SK-N-SH treated with all-trans-retinoic acid at 6 μM for 48 hours (cell line): ENCODE data around the gene ARHGAP4.
A peak's percentile ranks its signal among the peaks of the same experiment; 100 is the strongest.

Experiments
- ATAC-seq: fragments of 200-7000 bp; cut with Tn5 transposase; 3 replicates; pipeline ENCODE4 v1.9.1; 2020; ENCODE audit warnings: mild to moderate bottlenecking, moderate library complexity
- ARNTL ChIP-seq: fragments of 450-650 bp; formaldehyde crosslinking; IDR thresholded peaks from 2 replicates; pipeline ENCODE4 v1.5.0; 2020; ENCODE audit warnings: low read depth, mild to moderate bottlenecking, moderate library complexity, borderline replicate concordance
- BACH2 ChIP-seq: fragments of 250-450 bp; sonication (Bioruptor Pico); IDR thresholded peaks from 2 replicates; pipeline ENCODE4 v1.9.0; 2021; ENCODE audit warnings: mild to moderate bottlenecking, borderline replicate concordance
- CREB5 ChIP-seq: fragments of 250-450 bp; sonication (Bioruptor Pico); IDR thresholded peaks from 2 replicates; pipeline ENCODE4 v1.5.1; 2020; ENCODE audit warnings: low read depth, mild to moderate bottlenecking, moderate library complexity
- CSDC2 ChIP-seq: fragments of 250-450 bp; sonication (Bioruptor Pico); IDR thresholded peaks from 2 replicates; pipeline ENCODE4 v1.5.0; 2020; ENCODE audit warnings: mild to moderate bottlenecking, moderate library complexity
- CSRNP3 ChIP-seq: fragments of 250-450 bp; sonication (Bioruptor Pico); IDR thresholded peaks from 2 replicates; pipeline ENCODE4 v1.5.1; 2021; ENCODE audit warnings: mild to moderate bottlenecking, moderate library complexity
- ESRRG ChIP-seq: fragments of 250-450 bp; sonication (Bioruptor Pico); IDR thresholded peaks from 2 replicates; pipeline ENCODE4 v1.6.1; 2021; ENCODE audit warnings: mild to moderate bottlenecking
- GLIS3 ChIP-seq: fragments of 250-450 bp; sonication (Bioruptor Pico); IDR thresholded peaks from 2 replicates; pipeline ENCODE4 v1.5.0; 2020; ENCODE audit warnings: mild to moderate bottlenecking, moderate library complexity
- ISL1 ChIP-seq: fragments of 250-450 bp; sonication (Bioruptor Pico); IDR thresholded peaks from 2 replicates; pipeline ENCODE4 v2.1.2; 2022; ENCODE audit warnings: mild to moderate bottlenecking, moderate library complexity
- OSR1 ChIP-seq: fragments of 250-450 bp; sonication (Bioruptor Pico); IDR thresholded peaks from 2 replicates; pipeline ENCODE4 v1.8.0; 2022; ENCODE audit warnings: moderate library complexity, mild to moderate bottlenecking, inconsistent platforms
- PATZ1 ChIP-seq: fragments of 250-450 bp; sonication (Bioruptor Pico); IDR thresholded peaks from 2 replicates; pipeline ENCODE4 v1.8.0; 2020; ENCODE audit warnings: mild to moderate bottlenecking, moderate library complexity, borderline replicate concordance
- POU6F1 ChIP-seq: fragments of 250-450 bp; sonication (Bioruptor Pico); IDR thresholded peaks from 2 replicates; pipeline ENCODE4 v1.8.0; 2021; ENCODE audit warnings: low read depth, mild to moderate bottlenecking, moderate library complexity, borderline replicate concordance
- PPARA ChIP-seq: fragments of 250-450 bp; sonication (Bioruptor Pico); IDR thresholded peaks from 2 replicates; pipeline ENCODE4 v1.5.0; 2020; ENCODE audit warnings: mild to moderate bottlenecking, borderline replicate concordance
- RARB ChIP-seq: fragments of 250-450 bp; sonication (Bioruptor Pico); IDR thresholded peaks from 2 replicates; pipeline ENCODE4 v1.8.0; 2021; ENCODE audit warnings: mild to moderate bottlenecking, moderate library complexity
- SNAI2 ChIP-seq: fragments of 250-450 bp; sonication (Bioruptor Pico); IDR thresholded peaks from 2 replicates; pipeline ENCODE4 v1.5.0; 2020; ENCODE audit warnings: mild to moderate bottlenecking, moderate library complexity
- TCF4 ChIP-seq: fragments of 250-450 bp; sonication (Bioruptor Pico); IDR thresholded peaks from 2 replicates; pipeline ENCODE4 v1.8.0; 2021; ENCODE audit warnings: mild to moderate bottlenecking, moderate library complexity, borderline replicate concordance
- TOX ChIP-seq: fragments of 250-450 bp; sonication (Bioruptor Pico); IDR thresholded peaks from 2 replicates; pipeline ENCODE4 v1.8.0; 2021; ENCODE audit warnings: mild to moderate bottlenecking, moderate library complexity, borderline replicate concordance
- TSHZ2 ChIP-seq: fragments of 250-450 bp; sonication (Bioruptor Pico); IDR thresholded peaks from 2 replicates; pipeline ENCODE4 v1.5.0; 2020; ENCODE audit warnings: mild to moderate bottlenecking, moderate library complexity
- ZC3H10 ChIP-seq: fragments of 250-450 bp; sonication (Bioruptor Pico); IDR thresholded peaks from 2 replicates; pipeline ENCODE4 v1.5.1; 2021; ENCODE audit warnings: mild to moderate bottlenecking, moderate library complexity
- ZFP3 ChIP-seq: fragments of 250-450 bp; sonication (Bioruptor Pico); IDR thresholded peaks from 2 replicates; pipeline ENCODE4 v1.5.0; 2020; ENCODE audit warnings: mild to moderate bottlenecking, moderate library complexity
- ZFP30 ChIP-seq: fragments of 450-650 bp; formaldehyde crosslinking; IDR thresholded peaks from 2 replicates; pipeline ENCODE4 v1.5.0; 2022; ENCODE audit warnings: mild to moderate bottlenecking, moderate library complexity
- ZNF565 ChIP-seq: fragments of 450-650 bp; formaldehyde crosslinking; conservative IDR thresholded peaks from 2 replicates; pipeline ENCODE4 v1.5.0; 2020; ENCODE audit warnings: low read depth, mild to moderate bottlenecking, moderate library complexity
- ZNF70 ChIP-seq: fragments of 450-650 bp; formaldehyde crosslinking; IDR thresholded peaks from 2 replicates; pipeline ENCODE4 v1.5.0; 2020; ENCODE audit warnings: mild to moderate bottlenecking, moderate library complexity
- ZNF8 ChIP-seq: fragments of 450-650 bp; formaldehyde crosslinking; IDR thresholded peaks from 2 replicates; pipeline ENCODE4 v1.5.0; 2020; ENCODE audit warnings: mild to moderate bottlenecking, moderate library complexity

The ARHGAP4 gene

GRCh38 chrX:153876112-153876491 is 50.0 kb downstream of the ARHGAP4 start (continued):
- no peak for TF ChIP-seq POU6F1 (CRISPR knock-in tag)
- no peak for TF ChIP-seq TSHZ2 (CRISPR knock-in tag)
- no peak for TF ChIP-seq ZNF8 (CRISPR knock-in tag)
- TF ChIP-seq PPARA (CRISPR knock-in tag) = no peak
- TF ChIP-seq GLIS3 (CRISPR knock-in tag) = no peak
- no peak for TF ChIP-seq RARB (CRISPR knock-in tag)

GRCh38 chrX:153875391-153876111 is 50.5 kb downstream of the ARHGAP4 start:
- ATAC-seq = peak; percentile 72
- TF ChIP-seq PATZ1 (CRISPR knock-in tag) (no peak), CREB5 (no peak), TSHZ2 (CRISPR knock-in tag) (peak; percentile 79), CSRNP3 (no peak), ARNTL (no peak), ISL1 (CRISPR knock-in tag) (no peak), OSR1 (CRISPR knock-in tag) (no peak), SNAI2 (CRISPR knock-in tag) (peak; percentile 80; the same call in 1 of the 2 replicates), PPARA (CRISPR knock-in tag) (no peak), ESRRG (CRISPR knock-in tag) (no peak), ZFP30 (CRISPR knock-in tag) (0 out of 2 replicates have a peak, but pooled peaks have one; percentile 35), POU6F1 (CRISPR knock-in tag) (no peak), ZNF8 (CRISPR knock-in tag) (no peak), TCF4 (CRISPR knock-in tag) (no peak), RARB (CRISPR knock-in tag) (no peak), TOX (CRISPR knock-in tag) (no peak), GLIS3 (CRISPR knock-in tag) (no peak), BACH2 (CRISPR knock-in tag) (no peak), ZFP3 (CRISPR knock-in tag) (peak; percentile 86), ZNF565 (CRISPR knock-in tag) (no peak), ZNF70 (no peak), CSDC2 (CRISPR knock-in tag) (peak; percentile 93), ZC3H10 (CRISPR knock-in tag) (no peak)
